OCI-LY1 (cell line): ENCODE results near the gene SAXO1.

ENCODE experiments used
- EZH2 ChIP-seq: fragments of 200-600 bp; sonication (generic), shearing (Covaris generic); IDR thresholded peaks from 2 replicates; pipeline ENCODE4 v1.8.0; 2017; ENCODE audit warnings: borderline replicate concordance, mixed run types, mild to moderate bottlenecking, antibody characterized with exemption, low read length, moderate library complexity, mixed read lengths
- TF ChIP-seq, protein P1 (sequence below): fragments of 200-600 bp; sonication (generic), shearing (Covaris generic); IDR thresholded peaks from 2 replicates; pipeline ENCODE4 v1.5.1; 2017; ENCODE audit warnings: mild to moderate bottlenecking, antibody characterized with exemption, low read length, moderate library complexity, mixed read lengths

DNA sequence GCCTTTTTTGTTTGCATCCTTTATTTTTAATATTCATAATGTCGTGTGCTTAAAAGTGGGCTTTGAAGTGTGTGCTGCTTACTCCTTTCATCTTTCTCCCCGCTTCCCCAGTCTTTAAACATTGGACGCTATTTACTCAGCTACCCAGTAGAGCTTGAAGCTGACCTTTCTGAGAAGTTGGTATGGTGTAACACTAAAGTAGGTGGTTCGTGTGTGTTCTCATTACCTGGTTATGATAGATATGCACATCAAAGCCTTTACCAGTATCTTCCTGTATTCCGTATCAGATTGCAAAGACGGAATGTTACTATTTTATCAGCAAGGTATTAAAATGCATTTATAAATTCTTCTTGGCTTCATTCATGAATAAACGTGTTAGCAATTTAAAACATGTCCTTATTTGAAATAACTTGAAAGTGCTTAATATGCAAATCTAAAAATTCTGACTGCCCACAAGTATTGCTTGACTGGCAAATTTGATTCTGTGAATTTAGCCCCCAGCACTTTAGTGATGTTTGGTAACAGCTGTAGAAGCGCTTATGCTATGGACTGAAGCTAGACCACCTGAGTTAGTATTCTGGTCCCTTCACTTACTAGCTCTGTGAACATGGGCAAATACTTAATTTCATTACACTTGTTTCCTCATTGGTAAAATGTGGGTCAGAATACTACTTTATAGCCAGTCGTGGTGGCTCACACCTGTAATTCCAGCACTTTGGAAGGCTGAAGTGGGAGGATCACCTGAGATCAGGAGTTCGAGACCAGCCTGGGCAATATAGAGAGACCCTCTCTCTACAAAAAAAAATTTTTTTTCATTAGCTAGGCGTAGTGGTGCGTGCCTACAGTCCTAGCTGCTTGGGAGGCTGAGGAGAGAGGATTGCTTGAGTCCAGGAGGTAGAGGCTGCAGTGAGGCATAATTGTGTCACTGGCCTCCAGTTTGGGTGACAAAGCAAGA lies 17.9 kb upstream of the SAXO1 start:
- no peak for TF ChIP-seq EZH2
- TF ChIP-seq, protein P1, sequence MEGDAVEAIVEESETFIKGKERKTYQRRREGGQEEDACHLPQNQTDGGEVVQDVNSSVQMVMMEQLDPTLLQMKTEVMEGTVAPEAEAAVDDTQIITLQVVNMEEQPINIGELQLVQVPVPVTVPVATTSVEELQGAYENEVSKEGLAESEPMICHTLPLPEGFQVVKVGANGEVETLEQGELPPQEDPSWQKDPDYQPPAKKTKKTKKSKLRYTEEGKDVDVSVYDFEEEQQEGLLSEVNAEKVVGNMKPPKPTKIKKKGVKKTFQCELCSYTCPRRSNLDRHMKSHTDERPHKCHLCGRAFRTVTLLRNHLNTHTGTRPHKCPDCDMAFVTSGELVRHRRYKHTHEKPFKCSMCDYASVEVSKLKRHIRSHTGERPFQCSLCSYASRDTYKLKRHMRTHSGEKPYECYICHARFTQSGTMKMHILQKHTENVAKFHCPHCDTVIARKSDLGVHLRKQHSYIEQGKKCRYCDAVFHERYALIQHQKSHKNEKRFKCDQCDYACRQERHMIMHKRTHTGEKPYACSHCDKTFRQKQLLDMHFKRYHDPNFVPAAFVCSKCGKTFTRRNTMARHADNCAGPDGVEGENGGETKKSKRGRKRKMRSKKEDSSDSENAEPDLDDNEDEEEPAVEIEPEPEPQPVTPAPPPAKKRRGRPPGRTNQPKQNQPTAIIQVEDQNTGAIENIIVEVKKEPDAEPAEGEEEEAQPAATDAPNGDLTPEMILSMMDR: no peak
